MCF 10A (cell line): ENCODE data around the gene AP2B1. TPM values are rescaled to one million over a fixed set of nuclear protein-coding genes. Genes with fewer than 3 reads are reported as not detected.

ENCODE experiments used
- BruUV-seq: library from RNA; stranded (reverse); fragments of 400-500 nt; replicated peaks from 2 replicates; lab custom pipeline; 2021; lab: Mats Ljungman, UMichigan
- CTCF ChIA-PET: fragments of 300-600 bp; sonication (Branson Sonifier 250); formaldehyde crosslinking; extraction: SDS; loops from one replicate; lab custom pipeline; 2021; ENCODE audit warnings: antibody characterized with exemption, inconsistent platforms; lab: Yijun Ruan, JAX
- POLR2A ChIA-PET: fragments of 300-600, 350-650 bp; sonication (Branson Sonifier 250); formaldehyde crosslinking; extraction: SDS; loops from one replicate; lab custom pipeline; 2020; ENCODE audit warnings: antibody characterized with exemption, inconsistent platforms; lab: Yijun Ruan, JAX
- DNase-seq: peaks from one replicate; pipeline ENCODE4 v3.0.0-alpha.2; 2018; ENCODE audit not compliant: unreplicated experiment
- H3K27ac Mint-ChIP-seq: one replicate; pipeline ENCODE4 v1.8.0; 2022; ENCODE audit warnings: mild to moderate bottlenecking, low read depth, mixed read lengths; ENCODE audit not compliant: unreplicated experiment
- H3K27me3 Mint-ChIP-seq: one replicate; pipeline ENCODE4 v1.8.0; 2022; ENCODE audit warnings: mixed read lengths; ENCODE audit not compliant: insufficient read depth, unreplicated experiment
- H3K36me3 Mint-ChIP-seq: one replicate; pipeline ENCODE4 v1.8.0; 2022; ENCODE audit warnings: mild to moderate bottlenecking, moderate library complexity, mixed read lengths; ENCODE audit not compliant: insufficient read depth, unreplicated experiment
- H3K4me1 Mint-ChIP-seq: one replicate; pipeline ENCODE4 v1.8.0; 2022; ENCODE audit warnings: mixed read lengths; ENCODE audit not compliant: insufficient read depth, unreplicated experiment
- H3K4me3 Mint-ChIP-seq: one replicate; pipeline ENCODE4 v1.8.0; 2022; ENCODE audit warnings: mild to moderate bottlenecking, moderate library complexity, mixed read lengths; ENCODE audit not compliant: unreplicated experiment
- H3K9me3 Mint-ChIP-seq: one replicate; pipeline ENCODE4 v1.8.0; 2022; ENCODE audit warnings: mixed read lengths; ENCODE audit not compliant: unreplicated experiment
- CTCF ChIP-seq: fragments of 200-600 bp; IDR thresholded peaks from one replicate; pipeline ENCODE4 v1.8.0; 2022; ENCODE audit warnings: antibody characterized with exemption, mild to moderate bottlenecking; ENCODE audit not compliant: unreplicated experiment
- intact Hi-C: fragments of 100-400 bp; cut with micrococcal nuclease; formaldehyde crosslinking; loops from 2 replicates; pipeline ENCODE4 v1.14.1; 2022
- total RNA-seq: library from RNA; stranded (reverse); gene quantifications from 2 replicates; pipeline ENCODE4 v1.2.3, GENCODE V29; 2022

AP2B1 gene
- total RNA-seq, 1 experiment from 2014 or later: 227 TPM

- Mint-ChIP-seq H3K27me3 (no peaks in the 10 kb centered on the region), H3K4me1 (peaks cover 8% of the 10 kb centered on the region), H3K9me3 (no peaks in the 10 kb centered on the region), H3K4me3 (peak overlapping the region; percentile 50), H3K36me3 (peaks cover 4% of the 10 kb centered on the region), H3K27ac (no peak overlapping the region)
- BruUV-seq: no TSS peak
- intact Hi-C loops: no loop called here
- ChIA-PET POLR2A (no interaction called here), CTCF (interaction anchor here (0.5 to 7.8 kb wide), 5 partner anchors 16 to 419 kb away, joined by 3 to 57 read pairs (median 3); no protein-coding TSS in a partner anchor)
- no peak for TF ChIP-seq CTCF
- no peak for DNase-seq
These were observed 145.6 kb downstream of the AP2B1 start for GRCh38 chr17:35732806-35733136.

- intact Hi-C loops: no loop called here
- ChIA-PET CTCF (interaction anchor here (0.5 to 7.8 kb wide), 4 partner anchors 15 to 1159 kb away, joined by 3 to 57 read pairs (median 4); no protein-coding TSS in a partner anchor), POLR2A (no interaction called here)
- no TSS peak for BruUV-seq
- H3K36me3 Mint-ChIP-seq: peaks cover 4% of the 10 kb centered on the region
- no peak for TF ChIP-seq CTCF
- DNase-seq: no peak
- no peak overlapping the region for H3K4me3 Mint-ChIP-seq
- no peaks in the 10 kb centered on the region for H3K9me3 Mint-ChIP-seq
- no peaks in the 10 kb centered on the region for H3K27me3 Mint-ChIP-seq
- H3K4me1 Mint-ChIP-seq: peaks cover 6% of the 10 kb centered on the region
- no peak overlapping the region for H3K27ac Mint-ChIP-seq
These were observed 146.2 kb downstream of the AP2B1 start for GRCh38 chr17:35733366-35733765.

- no peak for DNase-seq
- intact Hi-C loops: no loop called here
- peaks cover 6% of the 10 kb centered on the region for H3K4me1 Mint-ChIP-seq
- no peak overlapping the region for H3K27ac Mint-ChIP-seq
- CTCF ChIA-PET: interaction anchor here (7.8 kb wide), 1 partner anchor 14 kb away, joined by 57 read pairs; no protein-coding TSS in a partner anchor
- H3K9me3 Mint-ChIP-seq: no peaks in the 10 kb centered on the region
- peaks cover 6% of the 10 kb centered on the region for H3K27me3 Mint-ChIP-seq
- no TSS peak for BruUV-seq
- POLR2A ChIA-PET: interaction anchor here (0.7 kb wide), 1 partner anchor 187 kb away, joined by 3 read pairs; no protein-coding TSS in a partner anchor
- no peak overlapping the region for H3K4me3 Mint-ChIP-seq
- peaks cover 4% of the 10 kb centered on the region for H3K36me3 Mint-ChIP-seq
- TF ChIP-seq CTCF: no peak
These were observed 147.3 kb downstream of the AP2B1 start for GRCh38 chr17:35734396-35734795.

- Mint-ChIP-seq H3K36me3 (peaks cover 4% of the 10 kb centered on the region), H3K4me3 (no peak overlapping the region), H3K4me1 (peaks cover 6% of the 10 kb centered on the region), H3K9me3 (no peaks in the 10 kb centered on the region), H3K27ac (no peak overlapping the region), H3K27me3 (peaks cover 14% of the 10 kb centered on the region)
- no peak for TF ChIP-seq CTCF
- no peak for DNase-seq
- no TSS peak for BruUV-seq
- POLR2A ChIA-PET: interaction anchor here (0.7 kb wide), 1 partner anchor 18 kb away, joined by 4 read pairs; no protein-coding TSS in a partner anchor
- intact Hi-C loops: no loop called here
- CTCF ChIA-PET: interaction anchor here (1.3 to 7.8 kb wide), 2 partner anchors 13 kb away, joined by 4 to 57 read pairs; no protein-coding TSS in a partner anchor
These were observed 148.1 kb downstream of the AP2B1 start for GRCh38 chr17:35735036-35735805.
